ENCODE measurements around the gene PNRC2. TPM values are rescaled to one million over a fixed set of nuclear protein-coding genes. Genes with fewer than 3 reads are reported as not detected.

Gene PNRC2
- polyA plus RNA-seq, 3 donors: 71.7 to 89.7 (median 71.7) TPM

DNA sequence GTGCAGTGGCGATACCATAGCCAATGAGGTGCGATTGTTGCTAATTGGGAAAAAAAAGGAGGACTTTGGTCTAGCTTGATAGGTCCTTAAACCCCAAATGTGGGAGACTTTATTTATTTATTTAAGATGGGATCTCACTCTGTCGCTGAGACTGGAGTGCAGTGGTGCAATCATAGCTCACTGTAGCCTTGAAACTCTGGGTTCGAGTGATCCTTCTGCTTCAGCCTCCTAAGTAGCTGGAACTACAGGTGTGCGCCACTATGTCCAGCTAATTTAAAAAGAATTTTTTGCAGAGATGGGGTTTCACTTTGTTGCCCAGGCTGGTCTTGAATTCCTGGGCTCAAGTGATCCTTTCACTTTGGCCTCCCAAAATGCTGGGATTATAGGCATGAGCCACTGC is 44.5 kb downstream of the PNRC2 start:
- DNase-seq: no peak
- TF ChIP-seq, protein P1, sequence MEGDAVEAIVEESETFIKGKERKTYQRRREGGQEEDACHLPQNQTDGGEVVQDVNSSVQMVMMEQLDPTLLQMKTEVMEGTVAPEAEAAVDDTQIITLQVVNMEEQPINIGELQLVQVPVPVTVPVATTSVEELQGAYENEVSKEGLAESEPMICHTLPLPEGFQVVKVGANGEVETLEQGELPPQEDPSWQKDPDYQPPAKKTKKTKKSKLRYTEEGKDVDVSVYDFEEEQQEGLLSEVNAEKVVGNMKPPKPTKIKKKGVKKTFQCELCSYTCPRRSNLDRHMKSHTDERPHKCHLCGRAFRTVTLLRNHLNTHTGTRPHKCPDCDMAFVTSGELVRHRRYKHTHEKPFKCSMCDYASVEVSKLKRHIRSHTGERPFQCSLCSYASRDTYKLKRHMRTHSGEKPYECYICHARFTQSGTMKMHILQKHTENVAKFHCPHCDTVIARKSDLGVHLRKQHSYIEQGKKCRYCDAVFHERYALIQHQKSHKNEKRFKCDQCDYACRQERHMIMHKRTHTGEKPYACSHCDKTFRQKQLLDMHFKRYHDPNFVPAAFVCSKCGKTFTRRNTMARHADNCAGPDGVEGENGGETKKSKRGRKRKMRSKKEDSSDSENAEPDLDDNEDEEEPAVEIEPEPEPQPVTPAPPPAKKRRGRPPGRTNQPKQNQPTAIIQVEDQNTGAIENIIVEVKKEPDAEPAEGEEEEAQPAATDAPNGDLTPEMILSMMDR (IDR thresholded peaks at IDR 0.05): no peak
- Histone ChIP-seq H3K27me3 (ENCODE audit: control insufficient read depth in 2 of 2, insufficient read depth in 2 of 2, low read length in 2 of 2) (no peaks in the 10 kb centered on the region), H3K79me2 (ENCODE audit: insufficient read depth, low read length) (no peaks in the 10 kb centered on the region), H3K4me3 (replicated peaks in 1 of 3; ENCODE audit: low read depth in 2 of 3, low read length in 3 of 3) (no peak overlapping the region), H3K36me3 (replicated peaks in 1 of 2; ENCODE audit: control insufficient read depth in 1 of 2, insufficient read depth in 2 of 2, low read length in 2 of 2) (no peaks in the 10 kb centered on the region), H3K4me1 (ENCODE audit: control insufficient read depth in 1 of 2, insufficient read depth in 2 of 2, low read length in 2 of 2) (no peaks in the 10 kb centered on the region), H3K27ac (ENCODE audit: low read depth in 1 of 2, low read length in 2 of 2) (no peak overlapping the region), H2AFZ (ENCODE audit: insufficient read depth, low read depth, low read length, poor library complexity, severe bottlenecking) (no peak overlapping the region), H3K9me3 (replicated peaks in 1 of 2; ENCODE audit: control insufficient read depth in 1 of 2, insufficient read depth in 1 of 2, low read length in 2 of 2) (no peaks in the 10 kb centered on the region), H3K9ac (ENCODE audit: insufficient read depth, low read length, poor library complexity, severe bottlenecking) (no peak overlapping the region), H3K4me2 (replicated peaks; ENCODE audit: extremely low read depth, low read length, poor library complexity, severe bottlenecking) (no peak overlapping the region), H4K20me1 (ENCODE audit: insufficient read depth, low read length) (no peaks in the 10 kb centered on the region)
- whole genome bisulfite sequencing (ENCODE audit: insufficient coverage): 94% methylated on average over 5 of the region's 5 CpGs
- Mint-ChIP-seq H3K4me1 (no peaks in the 10 kb centered on the region), H3K9me3 (peaks cover 0 to 5% (median 0%) of the 10 kb centered on the region in 7 donors), H3K27me3 (ENCODE audit: low read depth in 3 of 3) (peaks cover 3 to 18% (median 5%) of the 10 kb centered on the region in 3 donors), H3K27ac (no peak overlapping the region), H3K4me3 (no peak overlapping the region), H3K36me3 (no peaks in the 10 kb centered on the region)
- intact Hi-C loops (cut with micrococcal nuclease): no loop called here

DNA sequence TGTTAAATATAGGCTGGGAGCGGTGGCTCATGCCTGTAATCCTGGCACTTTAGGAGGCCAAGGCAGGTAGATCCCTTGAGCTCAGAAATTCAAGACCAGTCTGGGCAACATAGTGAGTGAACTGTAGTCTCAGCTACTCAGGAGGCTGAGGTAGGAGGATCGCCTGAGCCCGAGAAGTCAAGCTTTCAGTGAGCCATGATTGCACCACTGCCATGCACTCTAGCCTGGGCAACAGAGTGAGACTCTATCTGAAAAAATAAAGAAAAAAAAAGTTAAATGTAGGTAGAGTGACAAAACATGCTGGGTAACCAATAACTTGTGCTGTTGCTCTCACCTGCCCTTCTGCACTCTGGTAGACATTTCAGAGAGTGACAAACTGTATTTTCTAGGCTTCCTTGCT is 45.5 kb downstream of the PNRC2 start:
- no peaks in the 10 kb centered on the region for H3K27me3 ChIP-seq (ENCODE audit: control insufficient read depth in 2 of 2, insufficient read depth in 2 of 2, low read length in 2 of 2)
- Mint-ChIP-seq H3K9me3 (peaks cover 0 to 5% (median 0%) of the 10 kb centered on the region in 7 donors), H3K36me3 (no peaks in the 10 kb centered on the region), H3K27ac (no peak overlapping the region), H3K4me3 (no peak overlapping the region), H3K27me3 (ENCODE audit: low read depth in 3 of 3) (peaks cover 5 to 20% (median 5%) of the 10 kb centered on the region in 3 donors), H3K4me1 (no peaks in the 10 kb centered on the region)
- no peaks in the 10 kb centered on the region for H3K79me2 ChIP-seq (ENCODE audit: insufficient read depth, low read length)
- H3K4me2 ChIP-seq (replicated peaks; ENCODE audit: extremely low read depth, low read length, poor library complexity, severe bottlenecking): no peak overlapping the region
- H3K4me1 ChIP-seq (ENCODE audit: control insufficient read depth in 1 of 2, insufficient read depth in 2 of 2, low read length in 2 of 2): no peaks in the 10 kb centered on the region
- WGBS (ENCODE audit: insufficient coverage): 96% methylated on average over 3 of the region's 3 CpGs
- H3K4me3 ChIP-seq (replicated peaks in 1 of 3; ENCODE audit: low read depth in 2 of 3, low read length in 3 of 3): no peak overlapping the region
- no peaks in the 10 kb centered on the region for H3K9me3 ChIP-seq (replicated peaks in 1 of 2; ENCODE audit: control insufficient read depth in 1 of 2, insufficient read depth in 1 of 2, low read length in 2 of 2)
- H3K36me3 ChIP-seq (replicated peaks in 1 of 2; ENCODE audit: control insufficient read depth in 1 of 2, insufficient read depth in 2 of 2, low read length in 2 of 2): no peaks in the 10 kb centered on the region
- DNase-seq: no peak
- no peak overlapping the region for H3K9ac ChIP-seq (ENCODE audit: insufficient read depth, low read length, poor library complexity, severe bottlenecking)
- TF ChIP-seq, protein P1 (IDR thresholded peaks at IDR 0.05): no peak
- intact Hi-C loops (cut with micrococcal nuclease): no loop called here
- no peak overlapping the region for H2AFZ ChIP-seq (ENCODE audit: insufficient read depth, low read depth, low read length, poor library complexity, severe bottlenecking)
- H3K27ac ChIP-seq (ENCODE audit: low read depth in 1 of 2, low read length in 2 of 2): no peak overlapping the region
- no peaks in the 10 kb centered on the region for H4K20me1 ChIP-seq (ENCODE audit: insufficient read depth, low read length)

Measured in CD14-positive monocyte (primary cell).